ENCODE data around the gene NIPBL.
"Not testable (repeated sequence)": the region's sequence is repeated elsewhere in the genome, so short reads cannot be mapped to it uniquely, and the experiment has no call there.

Gene NIPBL, protein sequence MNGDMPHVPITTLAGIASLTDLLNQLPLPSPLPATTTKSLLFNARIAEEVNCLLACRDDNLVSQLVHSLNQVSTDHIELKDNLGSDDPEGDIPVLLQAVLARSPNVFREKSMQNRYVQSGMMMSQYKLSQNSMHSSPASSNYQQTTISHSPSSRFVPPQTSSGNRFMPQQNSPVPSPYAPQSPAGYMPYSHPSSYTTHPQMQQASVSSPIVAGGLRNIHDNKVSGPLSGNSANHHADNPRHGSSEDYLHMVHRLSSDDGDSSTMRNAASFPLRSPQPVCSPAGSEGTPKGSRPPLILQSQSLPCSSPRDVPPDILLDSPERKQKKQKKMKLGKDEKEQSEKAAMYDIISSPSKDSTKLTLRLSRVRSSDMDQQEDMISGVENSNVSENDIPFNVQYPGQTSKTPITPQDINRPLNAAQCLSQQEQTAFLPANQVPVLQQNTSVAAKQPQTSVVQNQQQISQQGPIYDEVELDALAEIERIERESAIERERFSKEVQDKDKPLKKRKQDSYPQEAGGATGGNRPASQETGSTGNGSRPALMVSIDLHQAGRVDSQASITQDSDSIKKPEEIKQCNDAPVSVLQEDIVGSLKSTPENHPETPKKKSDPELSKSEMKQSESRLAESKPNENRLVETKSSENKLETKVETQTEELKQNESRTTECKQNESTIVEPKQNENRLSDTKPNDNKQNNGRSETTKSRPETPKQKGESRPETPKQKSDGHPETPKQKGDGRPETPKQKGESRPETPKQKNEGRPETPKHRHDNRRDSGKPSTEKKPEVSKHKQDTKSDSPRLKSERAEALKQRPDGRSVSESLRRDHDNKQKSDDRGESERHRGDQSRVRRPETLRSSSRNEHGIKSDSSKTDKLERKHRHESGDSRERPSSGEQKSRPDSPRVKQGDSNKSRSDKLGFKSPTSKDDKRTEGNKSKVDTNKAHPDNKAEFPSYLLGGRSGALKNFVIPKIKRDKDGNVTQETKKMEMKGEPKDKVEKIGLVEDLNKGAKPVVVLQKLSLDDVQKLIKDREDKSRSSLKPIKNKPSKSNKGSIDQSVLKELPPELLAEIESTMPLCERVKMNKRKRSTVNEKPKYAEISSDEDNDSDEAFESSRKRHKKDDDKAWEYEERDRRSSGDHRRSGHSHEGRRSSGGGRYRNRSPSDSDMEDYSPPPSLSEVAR (N-terminal part only)

DNA sequence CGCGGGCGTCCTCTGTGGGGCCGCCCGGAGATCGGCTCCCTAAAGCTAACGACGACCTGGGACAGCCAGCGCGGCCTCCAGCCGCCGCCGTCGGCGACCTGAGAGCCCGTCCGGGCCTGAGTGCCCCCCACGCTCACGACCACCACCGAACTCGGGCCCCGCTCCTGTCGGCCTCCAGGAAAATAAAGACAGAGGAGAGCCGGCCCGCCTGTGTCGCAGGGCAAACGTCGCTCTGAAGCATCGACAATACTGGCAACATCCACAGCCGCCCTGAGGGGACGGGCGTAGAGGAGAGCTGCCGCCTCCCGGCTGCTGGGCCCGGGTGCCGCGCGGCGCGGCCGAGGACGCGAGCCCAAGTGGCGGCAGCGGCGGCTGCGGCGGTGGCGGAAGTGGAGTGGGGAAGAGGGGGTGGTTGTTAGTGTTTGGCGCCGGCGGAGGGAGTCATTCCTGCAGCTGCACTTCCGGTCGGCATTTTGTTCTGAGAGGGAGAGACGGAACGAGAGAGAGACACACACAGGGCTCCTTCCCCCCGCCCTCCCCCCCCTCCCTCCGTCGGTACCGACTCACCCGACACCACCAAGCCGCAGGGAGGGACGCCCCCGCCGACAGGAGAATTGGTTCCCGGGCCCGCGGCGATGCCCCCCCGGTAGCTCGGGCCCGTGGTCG, at the start of gene NIPBL:
TSS of gene NIPBL (plus strand) at position 471 of the 666 bp plus-strand sequence. CDS start 76,928 bp downstream, outside the sequence.
- Histone ChIP-seq H3K27me3 (ENCODE audit: control insufficient read depth, insufficient read depth, low read length) (no peaks in the 10 kb centered on the region), H3K4me1 (ENCODE audit: control insufficient read depth, low read depth, low read length) (peaks cover 33% of the 10 kb centered on the region), H3K9me3 (ENCODE audit: control insufficient read depth, low read depth, low read length) (no peaks in the 10 kb centered on the region), H3K4me3 (ENCODE audit: low read length) (peak within 1 kb of the TSS; percentile 93), H3K36me3 (ENCODE audit: control insufficient read depth, low read depth, low read length) (no peaks in the 10 kb centered on the region), H3K27ac (ENCODE audit: low read length) (peak within 1 kb of the TSS; percentile 68), H3K9ac (ENCODE audit: low read length) (peak within 1 kb of the TSS; percentile 88)

DNA sequence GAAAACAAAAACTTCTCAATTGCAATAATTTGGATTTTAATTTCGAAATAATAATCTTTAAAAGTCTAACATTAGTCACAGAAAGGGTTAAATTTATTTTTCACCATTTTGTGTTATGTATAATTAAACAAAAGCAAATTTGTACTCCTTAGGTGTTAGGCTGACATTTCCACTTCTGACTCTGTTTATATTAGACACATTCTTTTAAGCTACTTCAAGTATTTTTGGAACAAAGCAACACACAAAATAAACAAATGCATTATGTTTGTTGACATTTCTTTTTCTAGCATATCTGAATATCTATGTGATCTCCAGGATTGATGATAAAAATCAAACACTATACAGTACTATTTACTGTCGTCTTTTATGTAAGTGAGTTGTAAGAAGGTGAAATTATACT, 44.3 kb upstream of the NIPBL start:
- Histone ChIP-seq H3K27ac (ENCODE audit: low read length) (no peak overlapping the region), H3K4me3 (ENCODE audit: low read length) (no peak overlapping the region), H3K4me1 (ENCODE audit: control insufficient read depth, low read depth, low read length) (no peaks in the 10 kb centered on the region), H3K36me3 (ENCODE audit: control insufficient read depth, low read depth, low read length) (no peaks in the 10 kb centered on the region), H3K9ac (ENCODE audit: low read length) (no peak overlapping the region), H3K27me3 (ENCODE audit: control insufficient read depth, insufficient read depth, low read length) (no peaks in the 10 kb centered on the region), H3K9me3 (ENCODE audit: control insufficient read depth, low read depth, low read length) (no peaks in the 10 kb centered on the region)

DNA sequence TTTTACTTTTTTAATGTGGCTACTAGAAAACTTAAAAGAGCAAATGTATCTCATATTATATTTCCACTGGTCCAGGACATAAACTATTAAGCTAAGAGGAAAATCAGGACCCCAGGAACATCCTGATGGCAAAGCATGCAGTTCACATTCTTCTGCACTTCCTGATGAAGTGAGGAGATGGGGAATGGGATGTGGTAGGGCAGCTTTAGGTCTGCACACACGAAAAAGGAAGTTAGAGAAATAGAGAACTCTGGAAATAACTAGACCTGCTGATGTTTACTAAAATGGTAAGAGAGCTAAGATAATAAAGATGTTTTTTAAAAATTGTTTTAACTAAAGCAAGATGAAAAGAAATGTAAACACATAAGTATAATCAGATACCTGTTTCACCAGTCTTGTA, 39.7 kb upstream of the NIPBL start:
- Histone ChIP-seq H3K9me3 (ENCODE audit: control insufficient read depth, low read depth, low read length) (no peaks in the 10 kb centered on the region), H3K9ac (ENCODE audit: low read length) (no peak overlapping the region), H3K4me3 (ENCODE audit: low read length) (no peak overlapping the region), H3K27me3 (ENCODE audit: control insufficient read depth, insufficient read depth, low read length) (no peaks in the 10 kb centered on the region), H3K4me1 (ENCODE audit: control insufficient read depth, low read depth, low read length) (no peaks in the 10 kb centered on the region), H3K36me3 (ENCODE audit: control insufficient read depth, low read depth, low read length) (no peaks in the 10 kb centered on the region), H3K27ac (ENCODE audit: low read length) (no peak overlapping the region)

DNA sequence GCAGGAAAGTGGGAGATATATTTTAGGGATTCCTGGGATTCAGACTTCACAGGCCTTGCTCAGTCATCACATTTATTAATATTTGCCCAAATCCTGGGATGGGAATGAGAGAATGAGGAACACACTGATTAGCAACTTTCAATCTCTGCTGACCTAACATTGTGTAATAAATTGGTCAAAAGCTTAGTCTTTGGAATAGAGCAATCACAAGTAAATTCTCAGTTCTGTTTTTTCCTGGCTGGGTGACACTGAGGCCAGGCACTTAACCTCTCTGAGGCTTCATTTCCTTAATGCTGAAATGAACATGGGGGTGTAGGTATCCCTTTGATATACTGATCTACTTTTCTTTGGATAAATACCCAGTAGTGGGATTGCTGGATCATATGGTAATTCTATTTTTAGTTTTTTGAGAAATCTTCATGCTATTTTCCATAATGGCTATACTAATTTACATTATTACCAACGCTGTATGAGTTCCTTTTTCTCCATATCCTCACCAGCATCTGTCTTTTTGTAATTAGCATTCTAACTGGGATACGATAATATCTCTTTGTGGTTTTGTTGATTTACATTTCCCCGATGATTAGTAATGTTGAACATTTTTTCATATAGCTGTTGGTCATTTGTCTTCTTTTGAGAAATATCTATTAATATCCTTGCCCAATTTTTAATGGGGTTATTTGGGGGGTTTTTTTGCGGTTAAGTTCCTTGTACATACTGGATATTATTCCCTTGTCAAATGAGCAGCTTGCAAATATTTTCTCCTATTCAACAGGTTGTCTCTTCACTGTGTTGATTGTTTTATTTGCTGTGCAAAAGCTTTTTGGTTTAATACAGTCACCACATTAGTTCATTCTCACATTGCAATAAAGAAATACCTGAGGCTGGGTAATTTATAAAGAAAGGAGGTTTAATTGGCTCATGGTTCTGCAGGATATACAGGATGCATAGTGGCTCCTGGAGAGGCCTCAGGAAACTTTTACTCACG, 36.8 kb upstream of the NIPBL start:
- no peak overlapping the region for H3K27ac ChIP-seq (ENCODE audit: low read length)

DNA sequence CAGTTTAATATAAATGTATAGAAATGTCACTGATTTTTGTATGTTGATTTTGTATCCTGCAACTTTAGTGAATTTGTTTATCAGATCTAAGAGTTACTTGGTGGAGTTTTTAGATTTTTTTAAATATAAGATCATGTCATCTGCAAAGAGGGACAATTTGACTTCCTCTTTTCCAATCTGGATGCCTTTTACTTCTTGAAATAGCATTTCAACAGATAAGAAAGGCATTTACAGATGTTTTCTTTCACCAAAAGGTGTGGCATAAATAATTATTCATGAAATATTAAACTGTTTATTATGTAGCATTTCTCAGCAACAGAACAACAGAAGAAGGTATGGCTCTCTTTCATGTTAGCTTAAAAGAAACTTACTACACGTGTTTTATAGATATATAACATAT, 34.9 kb upstream of the NIPBL start:
- no peak overlapping the region for H3K4me3 ChIP-seq (ENCODE audit: low read length)

More for the DNA sequence above, 36.8 kb upstream of the NIPBL start:
- H3K4me1 ChIP-seq (ENCODE audit: control insufficient read depth, low read depth, low read length) = no peaks in the 10 kb centered on the region
- no peak overlapping the region for H3K9ac ChIP-seq (ENCODE audit: low read length)
- no peaks in the 10 kb centered on the region for H3K27me3 ChIP-seq (ENCODE audit: control insufficient read depth, insufficient read depth, low read length)
- H3K4me3 ChIP-seq (ENCODE audit: low read length) = no peak overlapping the region
- no peaks in the 10 kb centered on the region for H3K36me3 ChIP-seq (ENCODE audit: control insufficient read depth, low read depth, low read length)
- H3K9me3 ChIP-seq (ENCODE audit: control insufficient read depth, low read depth, low read length) = no peaks in the 10 kb centered on the region

DNA sequence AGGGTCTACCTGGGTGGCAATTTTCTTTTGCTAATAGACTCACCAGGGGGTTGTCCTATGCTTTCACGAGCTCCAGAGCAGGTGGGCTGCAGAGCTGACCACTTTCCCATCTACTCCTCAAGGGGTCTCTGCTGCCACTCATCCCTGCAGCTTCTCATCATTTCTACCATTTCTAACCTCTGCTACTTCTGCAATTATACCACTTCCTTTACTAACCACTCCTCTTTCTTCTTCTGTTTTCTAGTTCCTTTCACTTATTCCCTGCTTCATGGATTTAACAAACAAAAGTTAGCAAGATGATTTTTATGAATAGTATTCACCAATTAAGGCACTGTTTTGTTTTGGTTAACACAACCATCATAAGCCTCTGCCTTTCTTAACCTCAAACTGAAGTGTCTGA, 34.5 kb upstream of the NIPBL start:
- H3K4me3 ChIP-seq (ENCODE audit: low read length) = no peak overlapping the region
- H3K9ac ChIP-seq (ENCODE audit: low read length) = no peak overlapping the region
- H3K4me1 ChIP-seq (ENCODE audit: control insufficient read depth, low read depth, low read length) = no peaks in the 10 kb centered on the region
- H3K36me3 ChIP-seq (ENCODE audit: control insufficient read depth, low read depth, low read length) = no peaks in the 10 kb centered on the region
- no peaks in the 10 kb centered on the region for H3K9me3 ChIP-seq (ENCODE audit: control insufficient read depth, low read depth, low read length)
- H3K27me3 ChIP-seq (ENCODE audit: control insufficient read depth, insufficient read depth, low read length) = no peaks in the 10 kb centered on the region
- no peak overlapping the region for H3K27ac ChIP-seq (ENCODE audit: low read length)

More for the DNA sequence above, 34.9 kb upstream of the NIPBL start:
- no peak overlapping the region for H3K27ac ChIP-seq (ENCODE audit: low read length)
- H3K36me3 ChIP-seq (ENCODE audit: control insufficient read depth, low read depth, low read length) = no peaks in the 10 kb centered on the region
- no peak overlapping the region for H3K9ac ChIP-seq (ENCODE audit: low read length)
- no peaks in the 10 kb centered on the region for H3K9me3 ChIP-seq (ENCODE audit: control insufficient read depth, low read depth, low read length)
- H3K4me1 ChIP-seq (ENCODE audit: control insufficient read depth, low read depth, low read length) = no peaks in the 10 kb centered on the region
- H3K27me3 ChIP-seq (ENCODE audit: control insufficient read depth, insufficient read depth, low read length) = no peaks in the 10 kb centered on the region

DNA sequence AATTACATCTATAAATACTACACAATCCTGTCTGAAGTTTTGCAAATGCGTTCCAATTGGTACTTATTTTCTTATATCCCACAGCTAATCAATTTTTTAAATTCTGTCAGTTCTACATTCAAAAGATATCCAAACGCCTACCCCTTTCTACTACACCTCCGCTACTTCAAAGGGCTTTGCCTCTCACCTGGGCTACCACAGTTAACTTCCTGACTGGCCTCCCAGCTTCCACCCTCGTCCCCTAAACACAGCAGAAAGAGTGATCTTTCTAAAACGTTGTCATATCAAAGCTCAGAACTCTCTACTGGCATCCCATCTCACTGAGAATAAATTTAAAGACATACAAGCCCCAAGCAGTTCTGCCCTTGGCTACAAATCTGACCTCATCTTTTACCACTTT, 32.3 kb upstream of the NIPBL start:
- Histone ChIP-seq H3K27me3 (ENCODE audit: control insufficient read depth, insufficient read depth, low read length) (no peaks in the 10 kb centered on the region), H3K27ac (ENCODE audit: low read length) (no peak overlapping the region), H3K9ac (ENCODE audit: low read length) (no peak overlapping the region), H3K36me3 (ENCODE audit: control insufficient read depth, low read depth, low read length) (no peaks in the 10 kb centered on the region), H3K4me1 (ENCODE audit: control insufficient read depth, low read depth, low read length) (no peaks in the 10 kb centered on the region), H3K4me3 (ENCODE audit: low read length) (no peak overlapping the region), H3K9me3 (ENCODE audit: control insufficient read depth, low read depth, low read length) (no peaks in the 10 kb centered on the region)

DNA sequence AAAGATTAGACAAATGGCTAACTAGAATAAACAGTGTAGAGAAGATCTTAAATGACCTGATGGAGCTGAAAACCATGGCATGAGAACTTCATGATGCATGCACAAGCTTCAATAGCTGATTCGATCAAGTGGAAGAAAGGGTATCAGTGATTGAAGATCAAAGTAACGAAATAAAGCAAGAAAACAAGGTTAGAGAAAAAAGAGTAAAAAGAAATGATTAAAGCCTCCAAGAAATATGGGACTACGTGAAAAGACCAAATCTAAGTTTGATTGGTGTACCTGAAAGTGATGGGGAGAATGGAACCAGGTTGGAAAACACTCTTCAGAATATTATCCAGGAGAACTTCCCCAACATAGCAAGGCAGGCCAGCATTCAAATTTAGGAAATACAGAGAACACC, 28.0 kb upstream of the NIPBL start:
- not testable (repeated sequence) for H3K4me3 ChIP-seq (ENCODE audit: low read length); H3K27ac ChIP-seq (ENCODE audit: low read length); H3K9me3 ChIP-seq (ENCODE audit: control insufficient read depth, low read depth, low read length); H3K27me3 ChIP-seq (ENCODE audit: control insufficient read depth, insufficient read depth, low read length); H3K4me1 ChIP-seq (ENCODE audit: control insufficient read depth, low read depth, low read length); H3K9ac ChIP-seq (ENCODE audit: low read length); H3K36me3 ChIP-seq (ENCODE audit: control insufficient read depth, low read depth, low read length)

DNA sequence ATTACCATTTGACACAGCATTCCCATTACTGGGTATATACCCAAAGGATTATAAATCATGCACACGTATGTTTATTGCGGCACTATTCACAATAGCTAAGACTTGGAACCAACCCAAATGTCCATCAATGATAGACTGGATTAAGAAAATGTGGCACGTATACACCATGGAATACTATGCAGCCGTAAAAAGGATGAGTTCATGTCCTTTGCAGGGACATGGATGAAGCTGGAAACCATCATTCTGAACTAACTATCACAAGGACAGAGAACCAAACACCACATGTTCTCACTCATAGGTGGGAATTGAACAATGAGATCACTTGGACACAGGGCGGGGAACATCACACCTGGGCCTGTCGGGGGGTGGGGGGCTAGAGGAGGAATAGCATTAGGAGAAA, 23.7 kb upstream of the NIPBL start:
- H3K9ac ChIP-seq (ENCODE audit: low read length); H3K9me3 ChIP-seq (ENCODE audit: control insufficient read depth, low read depth, low read length); H3K36me3 ChIP-seq (ENCODE audit: control insufficient read depth, low read depth, low read length); H3K27ac ChIP-seq (ENCODE audit: low read length); H3K4me3 ChIP-seq (ENCODE audit: low read length); H3K4me1 ChIP-seq (ENCODE audit: control insufficient read depth, low read depth, low read length); H3K27me3 ChIP-seq (ENCODE audit: control insufficient read depth, insufficient read depth, low read length): not testable (repeated sequence)

DNA sequence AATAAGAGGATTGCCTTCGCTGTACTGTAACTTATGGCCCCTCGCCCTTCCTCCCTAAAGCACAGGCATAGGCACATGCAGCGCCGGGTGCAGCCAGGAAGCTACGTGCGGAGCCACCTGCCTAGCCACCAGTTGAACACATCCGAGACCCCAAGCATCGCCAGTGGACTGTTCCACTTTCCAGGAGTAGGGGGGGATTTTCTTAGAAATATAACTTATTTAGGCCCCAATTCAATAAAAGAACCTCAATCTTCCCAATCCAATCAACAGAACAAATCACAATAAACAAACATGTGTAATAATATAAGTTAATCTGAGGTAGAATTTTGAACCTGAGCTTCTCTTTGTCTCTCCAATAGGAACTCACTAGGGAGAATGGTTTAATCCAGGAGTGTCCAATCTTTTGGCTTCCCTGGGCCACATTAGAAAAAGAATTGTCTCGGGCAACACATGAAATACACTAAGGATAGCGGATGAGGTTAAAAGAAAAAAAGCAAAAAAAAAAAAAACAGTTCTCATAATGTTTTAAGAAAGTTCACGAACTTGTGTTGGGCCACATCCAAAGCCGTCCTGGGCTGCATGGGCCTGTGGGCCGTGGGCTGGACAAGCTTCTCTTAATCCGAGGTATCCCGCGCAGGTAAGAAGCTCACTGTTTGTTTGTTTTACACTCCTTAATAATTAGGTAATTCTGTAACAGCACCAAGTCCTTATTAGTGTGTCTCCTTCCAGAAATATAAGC, 22.0 kb upstream of the NIPBL start:
- H3K9ac ChIP-seq (ENCODE audit: low read length) = peak overlapping the region; percentile 67
- H3K4me3 ChIP-seq (ENCODE audit: low read length) = peak overlapping the region; percentile 24
- H3K4me1 ChIP-seq (ENCODE audit: control insufficient read depth, low read depth, low read length) = no peaks in the 10 kb centered on the region
- no peaks in the 10 kb centered on the region for H3K27me3 ChIP-seq (ENCODE audit: control insufficient read depth, insufficient read depth, low read length)
- no peaks in the 10 kb centered on the region for H3K36me3 ChIP-seq (ENCODE audit: control insufficient read depth, low read depth, low read length)
- H3K27ac ChIP-seq (ENCODE audit: low read length) = peak overlapping the region; percentile 84
- H3K9me3 ChIP-seq (ENCODE audit: control insufficient read depth, low read depth, low read length) = no peaks in the 10 kb centered on the region

All from iPS-18a (cell line).